Astrocyte (in vitro differentiated cells and primary cell): ENCODE measurements around the gene C2CD4B. TPM values are rescaled to one million over a fixed set of nuclear protein-coding genes. Genes with fewer than 3 reads are reported as not detected.

Experiments used
- DNase-seq: peaks from one replicate; pipeline ENCODE4 v3.0.0-alpha.2; 2010; ENCODE audit warnings: low read depth
- FAIRE-seq: peaks from 2 replicates; lab custom pipeline; 2011; peaks lifted over from hg19 to GRCh38; lab: Jason Lieb, UNC
- H2AFZ ChIP-seq: 2 replicates; pipeline ENCODE4 v1.6.0; 2012; ENCODE audit warnings: low read depth, low read length, inconsistent platforms
- H3K27ac ChIP-seq: 2 replicates; pipeline ENCODE4 v1.5.1; 2011; ENCODE audit warnings: low read depth, low read length, inconsistent platforms
- H3K27me3 ChIP-seq: 2 replicates; pipeline ENCODE4 v1.6.0; 2011; ENCODE audit warnings: low read length, inconsistent platforms; ENCODE audit not compliant: insufficient read depth
- H3K36me3 ChIP-seq: 2 replicates; pipeline ENCODE4 v1.5.1; 2011; ENCODE audit warnings: low read length, inconsistent platforms; ENCODE audit not compliant: insufficient read depth
- H3K4me1 ChIP-seq: 2 replicates; pipeline ENCODE4 v1.5.1; 2011; ENCODE audit warnings: low read length, inconsistent platforms; ENCODE audit not compliant: insufficient read depth
- H3K4me2 ChIP-seq: 2 replicates; pipeline ENCODE4 v1.6.0; 2012; ENCODE audit warnings: low read length, inconsistent platforms
- H3K4me3 ChIP-seq: 2 replicates; pipeline ENCODE4 v1.5.1; 2011; ENCODE audit warnings: low read depth, mild to moderate bottlenecking, low read length, inconsistent platforms; ENCODE audit not compliant: insufficient read depth
- H3K79me2 ChIP-seq: 2 replicates; pipeline ENCODE4 v1.6.0; 2012; ENCODE audit warnings: mild to moderate bottlenecking, low read length, inconsistent platforms; ENCODE audit not compliant: insufficient read depth
- H3K9ac ChIP-seq: 2 replicates; pipeline ENCODE4 v1.6.0; 2012; ENCODE audit warnings: mild to moderate bottlenecking, low read length, inconsistent platforms
- H3K9me3 ChIP-seq: 2 replicates; pipeline ENCODE4 v1.5.1; 2012; ENCODE audit warnings: low read depth, mild to moderate bottlenecking, low read length, inconsistent platforms; ENCODE audit not compliant: insufficient read depth
- H4K20me1 ChIP-seq: 2 replicates; pipeline ENCODE4 v1.6.0; 2012; ENCODE audit warnings: low read length, inconsistent platforms; ENCODE audit not compliant: insufficient read depth
- H3K27ac Mint-ChIP-seq: one replicate; pipeline ENCODE4 v1.8.0; 2021; ENCODE audit warnings: mild to moderate bottlenecking, mixed read lengths; ENCODE audit not compliant: unreplicated experiment
- H3K27me3 Mint-ChIP-seq: one replicate; pipeline ENCODE4 v1.8.0; 2021; ENCODE audit warnings: low read depth, mixed read lengths; ENCODE audit not compliant: unreplicated experiment
- H3K36me3 Mint-ChIP-seq: one replicate; pipeline ENCODE4 v1.8.0; 2021; ENCODE audit warnings: low read depth, mixed read lengths; ENCODE audit not compliant: unreplicated experiment
- H3K4me1 Mint-ChIP-seq: one replicate; pipeline ENCODE4 v1.8.0; 2021; ENCODE audit warnings: low read depth, mixed read lengths; ENCODE audit not compliant: unreplicated experiment
- H3K4me3 Mint-ChIP-seq: one replicate; pipeline ENCODE4 v1.8.0; 2021; ENCODE audit warnings: mild to moderate bottlenecking, moderate library complexity, mixed read lengths; ENCODE audit not compliant: unreplicated experiment
- H3K9me3 Mint-ChIP-seq: one replicate; pipeline ENCODE4 v1.8.0; 2021; ENCODE audit warnings: mild to moderate bottlenecking, mixed read lengths; ENCODE audit not compliant: unreplicated experiment
- CTCF ChIP-seq: IDR thresholded peaks from 2 replicates; pipeline ENCODE4 v1.5.1; 2011; ENCODE audit warnings: low read depth, mild to moderate bottlenecking, inconsistent platforms, low read length, moderate library complexity; ENCODE audit not compliant: insufficient read depth
- EZH2 ChIP-seq: IDR thresholded peaks from 2 replicates; pipeline ENCODE4 v1.6.1; 2012; ENCODE audit warnings: mild to moderate bottlenecking, low read length, inconsistent platforms; ENCODE audit not compliant: insufficient read depth
- total RNA-seq: library from RNA; stranded (reverse); gene quantifications from 2 replicates; pipeline ENCODE4 v1.2.1, GENCODE V29; 2021

C2CD4B gene
- total RNA-seq, 1 donor from 2014 or later: not detected

GRCh38 chr15:62164014-62164395 is 1.1 kb downstream of the C2CD4B start:
- Mint-ChIP-seq H3K27ac (no peak overlapping the region), H3K4me3 (no peak overlapping the region)
- H2AFZ ChIP-seq: peak overlapping the region; percentile 67

GRCh38 chr15:62163397-62164013 is 1.6 kb downstream of the C2CD4B start:
- H3K4me3 Mint-ChIP-seq: peak overlapping the region; percentile 20
- H3K36me3 Mint-ChIP-seq: no peaks in the 10 kb centered on the region
- DNase-seq: no peak
- Histone ChIP-seq H3K9me3 (no peaks in the 10 kb centered on the region), H2AFZ (peak overlapping the region; percentile 67), H3K27me3 (peaks cover 36% of the 10 kb centered on the region), H3K36me3 (no peaks in the 10 kb centered on the region), H3K27ac (no peak overlapping the region), H3K4me3 (no peak overlapping the region), H3K4me1 (peaks cover 8% of the 10 kb centered on the region), H3K9ac (no peak overlapping the region), H4K20me1 (no peaks in the 10 kb centered on the region), H3K79me2 (no peaks in the 10 kb centered on the region), H3K4me2 (peak overlapping the region; percentile 68)
- H3K4me1 Mint-ChIP-seq: no peaks in the 10 kb centered on the region
- peaks cover 68% of the 10 kb centered on the region for H3K27me3 Mint-ChIP-seq
- TF ChIP-seq EZH2 (no peak), CTCF (no peak)
- H3K9me3 Mint-ChIP-seq: peaks cover 4% of the 10 kb centered on the region
- no peak for FAIRE-seq
- no peak overlapping the region for H3K27ac Mint-ChIP-seq

More at GRCh38 chr15:62164014-62164395, 1.1 kb downstream of the C2CD4B start:
- peaks cover 68% of the 10 kb centered on the region for H3K27me3 Mint-ChIP-seq
- peak; percentile 79 for TF ChIP-seq EZH2
- no peak for TF ChIP-seq CTCF
- Histone ChIP-seq H3K27me3 (peaks cover 36% of the 10 kb centered on the region), H3K9me3 (no peaks in the 10 kb centered on the region), H3K27ac (no peak overlapping the region), H3K36me3 (no peaks in the 10 kb centered on the region), H3K9ac (no peak overlapping the region), H3K4me2 (peak overlapping the region; percentile 68), H4K20me1 (no peaks in the 10 kb centered on the region), H3K79me2 (no peaks in the 10 kb centered on the region), H3K4me1 (peaks cover 8% of the 10 kb centered on the region), H3K4me3 (no peak overlapping the region)
- FAIRE-seq: no peak
- H3K36me3 Mint-ChIP-seq: no peaks in the 10 kb centered on the region
- no peaks in the 10 kb centered on the region for H3K4me1 Mint-ChIP-seq
- H3K9me3 Mint-ChIP-seq: peaks cover 4% of the 10 kb centered on the region
- DNase-seq: no peak

GRCh38 chr15:62153228-62153627 is 11.9 kb downstream of the C2CD4B start:
- no peaks in the 10 kb centered on the region for H3K4me1 ChIP-seq
- no peak overlapping the region for H3K27ac ChIP-seq
- no peaks in the 10 kb centered on the region for H3K9me3 ChIP-seq
- H3K9me3 Mint-ChIP-seq: no peaks in the 10 kb centered on the region
- H3K4me1 Mint-ChIP-seq: no peaks in the 10 kb centered on the region
- H3K79me2 ChIP-seq: no peaks in the 10 kb centered on the region
- FAIRE-seq (no peak), DNase-seq (no peak)
- peaks cover 25% of the 10 kb centered on the region for H3K27me3 Mint-ChIP-seq
- no peaks in the 10 kb centered on the region for H3K27me3 ChIP-seq
- no peaks in the 10 kb centered on the region for H3K36me3 ChIP-seq
- H2AFZ ChIP-seq: no peak overlapping the region
- TF ChIP-seq CTCF (no peak), EZH2 (no peak)
- H3K36me3 Mint-ChIP-seq: no peaks in the 10 kb centered on the region
- H3K27ac Mint-ChIP-seq: no peak overlapping the region
- no peak overlapping the region for H3K4me2 ChIP-seq
- no peak overlapping the region for H3K9ac ChIP-seq
- no peak overlapping the region for H3K4me3 ChIP-seq
- H4K20me1 ChIP-seq: no peaks in the 10 kb centered on the region
- no peak overlapping the region for H3K4me3 Mint-ChIP-seq
